Fibroblast of lung (primary cell): ENCODE data around the gene NUP93. TPM values are rescaled to one million over a fixed set of nuclear protein-coding genes. Genes with fewer than 3 reads are reported as not detected.

Experiments
- DNase-seq, 2 donors: peaks; one replicate each; pipeline versions ENCODE4 v3.0.0 to v3.0.0-alpha.2; 2010; ENCODE audit warnings: low read depth in 2 of 2
- H2AFZ ChIP-seq: 2 replicates; pipeline ENCODE4 v1.5.1; 2012; ENCODE audit warnings: low read length, control low read depth, inconsistent platforms
- H3K27ac ChIP-seq: 2 replicates; pipeline ENCODE4 v1.5.1; 2011; ENCODE audit warnings: low read length, control low read depth; ENCODE audit not compliant: insufficient read depth
- H3K27me3 ChIP-seq: 2 replicates; pipeline ENCODE4 v1.5.1; 2011; ENCODE audit warnings: mild to moderate bottlenecking, low read length; ENCODE audit not compliant: control insufficient read depth, insufficient read depth
- H3K36me3 ChIP-seq: 2 replicates; pipeline ENCODE4 v1.5.1; 2011; ENCODE audit warnings: low read length; ENCODE audit not compliant: control insufficient read depth, insufficient read depth
- H3K4me1 ChIP-seq: 2 replicates; pipeline ENCODE4 v1.5.1; 2011; ENCODE audit warnings: low read length; ENCODE audit not compliant: control insufficient read depth, insufficient read depth; ENCODE audit errors: extremely low read depth
- H3K4me2 ChIP-seq: 2 replicates; pipeline ENCODE4 v1.5.1; 2011; ENCODE audit warnings: low read length, control low read depth; ENCODE audit not compliant: insufficient read depth; ENCODE audit errors: extremely low read depth
- H3K4me3 ChIP-seq, 4 experiments: fragments of 200-600 bp in 1 of 4; sonication (generic) in 1 of 4; replicated peaks in 1 of 4; 2 replicates each; pipeline ENCODE4 v1.5.1; 2011 to 2016; ENCODE audit warnings: low read length in 4 of 4, low read depth in 3 of 4, mild to moderate bottlenecking in 3 of 4, control low read depth in 2 of 4, inconsistent platforms in 1 of 4, mixed read lengths in 1 of 4; ENCODE audit not compliant: insufficient read depth in 1 of 4; ENCODE audit errors: control extremely low read depth in 1 of 4
- H3K79me2 ChIP-seq: 2 replicates; pipeline ENCODE4 v1.5.1; 2012; ENCODE audit warnings: mild to moderate bottlenecking, low read length, inconsistent platforms; ENCODE audit not compliant: control insufficient read depth, insufficient read depth
- H3K9ac ChIP-seq: 2 replicates; pipeline ENCODE4 v1.5.1; 2011; ENCODE audit warnings: mild to moderate bottlenecking, low read length, control low read depth; ENCODE audit not compliant: insufficient read depth
- H3K9me3 ChIP-seq: 2 replicates; pipeline ENCODE4 v1.5.1; 2012; ENCODE audit warnings: low read depth, low read length; ENCODE audit not compliant: control insufficient read depth, insufficient read depth
- H4K20me1 ChIP-seq: 2 replicates; pipeline ENCODE4 v1.5.1; 2011; ENCODE audit warnings: low read length; ENCODE audit not compliant: control insufficient read depth, insufficient read depth; ENCODE audit errors: extremely low read depth
- EZH2 ChIP-seq: IDR thresholded peaks from 2 replicates; pipeline ENCODE4 v1.5.1; 2012; ENCODE audit warnings: low read length, control low read depth, mild to moderate bottlenecking; ENCODE audit errors: missing control alignments
- polyA plus RNA-seq, 2 donors: library from polyadenylated mRNA; depleted of rRNA in 1 of 2; stranded (reverse) in 1 of 2; unstranded in 1 of 2; fragments of >200 nt; gene quantifications; 2 replicates each; pipeline ENCODE4 v1.2.1, GENCODE V29; 2011 to 2012; ENCODE audit warnings: missing spikeins in 1 of 2
- total RNA-seq: library from RNA; depleted of rRNA; stranded (reverse); fragments of >200 nt; gene quantifications from 2 replicates; pipeline ENCODE4 v1.2.1, GENCODE V29; 2014
- TF ChIP-seq, protein P1 (sequence below), 2 donors: IDR thresholded peaks in 1 of 2; conservative IDR thresholded peaks in 1 of 2; 1 replicate in 1 of 2; 2 replicates in 1 of 2; pipeline ENCODE4 v1.5.1; 2011 to 2012; ENCODE audit warnings: low read length in 2 of 2, control low read depth in 1 of 2, inconsistent platforms in 1 of 2, low read depth in 1 of 2, mild to moderate bottlenecking in 1 of 2

The NUP93 gene
- total and polyA plus RNA-seq, 2 donors (not counting 1 experiment from before 2014, with no cell fraction given) = 37.6 to 42.9 TPM

DNA sequence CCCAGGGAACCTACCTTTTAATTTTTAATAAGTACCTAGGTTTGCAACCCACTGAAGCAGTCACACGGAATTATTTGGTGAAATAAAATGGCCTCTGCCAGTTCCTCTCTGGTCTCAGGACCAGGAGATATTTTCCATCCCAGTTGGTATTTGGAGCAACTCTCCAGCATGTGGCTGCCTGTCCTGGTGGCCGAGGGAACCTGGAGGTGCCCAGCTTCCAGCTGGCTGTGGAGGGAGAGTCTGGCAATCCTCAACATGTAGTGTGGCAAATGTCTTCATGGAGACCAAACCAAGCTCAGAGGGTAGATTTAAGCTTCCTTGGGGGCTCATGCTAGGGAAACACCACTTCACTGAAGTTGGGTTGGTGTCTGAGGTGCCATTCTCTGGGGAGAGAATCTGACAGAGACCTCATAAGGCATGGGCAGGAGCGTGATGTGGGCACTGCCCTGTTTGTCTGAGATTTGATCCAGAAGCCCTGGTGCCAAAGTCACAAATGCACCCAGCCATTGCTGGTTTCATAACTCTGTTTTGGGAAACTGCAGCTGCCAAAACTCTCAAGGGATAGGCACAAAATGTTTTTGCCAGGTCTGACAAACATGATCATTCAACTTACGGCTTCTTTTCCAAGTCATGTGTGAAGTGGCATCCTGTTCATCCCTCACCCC is 44.9 kb upstream of the NUP93 start:
- Histone ChIP-seq H4K20me1 (no peaks in the 10 kb centered on the region), H3K4me1 (peaks cover 4% of the 10 kb centered on the region), H3K27me3 (no peaks in the 10 kb centered on the region), H3K27ac (no peak overlapping the region), H3K79me2 (no peaks in the 10 kb centered on the region), H3K9ac (no peak overlapping the region), H3K4me2 (no peak overlapping the region), H3K9me3 (no peaks in the 10 kb centered on the region), H2AFZ (no peak overlapping the region), H3K4me3 (no peak overlapping the region), H3K36me3 (no peaks in the 10 kb centered on the region)
- DNase-seq = no peak
- TF ChIP-seq EZH2 = no peak
- TF ChIP-seq, protein P1, sequence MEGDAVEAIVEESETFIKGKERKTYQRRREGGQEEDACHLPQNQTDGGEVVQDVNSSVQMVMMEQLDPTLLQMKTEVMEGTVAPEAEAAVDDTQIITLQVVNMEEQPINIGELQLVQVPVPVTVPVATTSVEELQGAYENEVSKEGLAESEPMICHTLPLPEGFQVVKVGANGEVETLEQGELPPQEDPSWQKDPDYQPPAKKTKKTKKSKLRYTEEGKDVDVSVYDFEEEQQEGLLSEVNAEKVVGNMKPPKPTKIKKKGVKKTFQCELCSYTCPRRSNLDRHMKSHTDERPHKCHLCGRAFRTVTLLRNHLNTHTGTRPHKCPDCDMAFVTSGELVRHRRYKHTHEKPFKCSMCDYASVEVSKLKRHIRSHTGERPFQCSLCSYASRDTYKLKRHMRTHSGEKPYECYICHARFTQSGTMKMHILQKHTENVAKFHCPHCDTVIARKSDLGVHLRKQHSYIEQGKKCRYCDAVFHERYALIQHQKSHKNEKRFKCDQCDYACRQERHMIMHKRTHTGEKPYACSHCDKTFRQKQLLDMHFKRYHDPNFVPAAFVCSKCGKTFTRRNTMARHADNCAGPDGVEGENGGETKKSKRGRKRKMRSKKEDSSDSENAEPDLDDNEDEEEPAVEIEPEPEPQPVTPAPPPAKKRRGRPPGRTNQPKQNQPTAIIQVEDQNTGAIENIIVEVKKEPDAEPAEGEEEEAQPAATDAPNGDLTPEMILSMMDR (conservative IDR thresholded peaks at IDR 0.05 in 1 of 2, IDR thresholded peaks at IDR 0.05 in 1 of 2; ENCODE audit: low read depth in 1 of 2, low read length in 2 of 2) = no peak

DNA sequence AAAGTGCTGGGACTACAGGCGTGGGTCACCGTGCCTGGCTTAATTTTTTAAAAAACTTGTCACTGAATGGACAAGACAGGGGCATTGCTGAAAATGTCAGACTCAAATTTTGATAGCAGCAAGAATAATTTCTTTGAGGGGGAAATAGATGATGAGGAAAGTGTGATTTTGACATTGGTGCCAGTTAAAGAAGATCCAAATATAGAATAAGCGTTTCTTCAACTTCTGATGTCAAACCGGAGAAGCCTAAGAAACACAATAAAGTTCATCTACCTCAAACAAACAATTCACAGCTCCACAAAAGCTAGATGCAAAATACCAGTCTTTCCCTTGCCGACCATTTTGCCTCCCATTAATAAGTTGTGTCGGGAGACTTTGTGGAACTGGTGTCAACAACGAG is 43.2 kb upstream of the NUP93 start:
- no peaks in the 10 kb centered on the region for H4K20me1 ChIP-seq
- H3K79me2 ChIP-seq = no peaks in the 10 kb centered on the region
- TF ChIP-seq, protein P1 (conservative IDR thresholded peaks at IDR 0.05 in 1 of 2, IDR thresholded peaks at IDR 0.05 in 1 of 2; ENCODE audit: low read depth in 1 of 2, low read length in 2 of 2) = no peak
- TF ChIP-seq EZH2 = no peak
- H3K4me2 ChIP-seq = no peak overlapping the region
- no peaks in the 10 kb centered on the region for H3K36me3 ChIP-seq
- H3K9ac ChIP-seq = no peak overlapping the region
- H3K4me3 ChIP-seq = no peak overlapping the region
- DNase-seq = no peak
- no peak overlapping the region for H2AFZ ChIP-seq
- peaks cover 4% of the 10 kb centered on the region for H3K4me1 ChIP-seq
- no peaks in the 10 kb centered on the region for H3K9me3 ChIP-seq
- H3K27ac ChIP-seq = no peak overlapping the region
- no peaks in the 10 kb centered on the region for H3K27me3 ChIP-seq

DNA sequence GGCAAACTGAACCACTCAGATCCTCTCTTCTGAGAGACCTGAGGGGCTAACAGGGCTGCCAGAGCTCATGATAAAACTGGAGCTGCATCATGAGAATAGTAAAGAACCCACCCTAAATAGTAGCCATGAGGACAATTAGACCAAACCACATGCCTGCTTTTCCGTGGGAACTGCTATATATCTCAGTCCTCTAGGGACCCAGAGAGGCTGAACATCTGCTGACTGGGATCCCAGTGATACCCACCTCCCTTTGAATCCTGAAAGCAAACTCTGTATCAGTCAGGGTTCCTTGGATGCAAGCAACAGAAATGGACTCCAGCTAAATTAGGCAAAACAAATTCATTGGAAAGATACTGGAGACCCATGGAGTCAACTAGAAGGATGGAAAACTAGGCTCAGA is 41.2 kb upstream of the NUP93 start:
- TF ChIP-seq EZH2 = no peak
- Histone ChIP-seq H3K27ac (no peak overlapping the region), H3K79me2 (no peaks in the 10 kb centered on the region), H4K20me1 (no peaks in the 10 kb centered on the region), H3K4me3 (no peak overlapping the region), H3K4me1 (no peaks in the 10 kb centered on the region), H3K9ac (no peak overlapping the region), H2AFZ (no peak overlapping the region), H3K27me3 (no peaks in the 10 kb centered on the region), H3K4me2 (no peak overlapping the region), H3K9me3 (no peaks in the 10 kb centered on the region), H3K36me3 (no peaks in the 10 kb centered on the region)
- no peak for DNase-seq
